ENCODE data around the gene RYR2.

RYR2 gene

DNA sequence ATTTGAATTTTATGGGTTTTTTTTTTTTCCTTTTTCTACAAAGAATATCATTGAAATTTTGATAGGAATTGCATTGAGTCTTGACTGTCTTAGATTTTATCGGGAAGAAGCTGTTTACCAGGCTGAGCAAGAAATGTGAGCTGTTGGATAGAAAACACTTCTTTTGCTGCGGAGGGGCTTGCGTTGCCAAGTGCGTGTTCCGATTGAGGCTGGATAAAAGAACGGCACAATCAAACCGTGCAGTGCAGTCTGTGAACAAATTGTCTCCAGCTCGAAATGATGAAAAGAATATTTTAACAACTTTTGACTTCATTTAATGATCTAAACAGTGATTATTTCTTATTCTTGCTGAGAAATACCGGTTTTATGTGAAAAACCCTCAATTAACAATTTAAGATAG is 149.4 kb downstream of the RYR2 start:
- no peaks in the 10 kb centered on the region for H3K4me1 ChIP-seq (ENCODE audit: insufficient read depth, poor library complexity, severe bottlenecking)
- TF ChIP-seq, protein P1, sequence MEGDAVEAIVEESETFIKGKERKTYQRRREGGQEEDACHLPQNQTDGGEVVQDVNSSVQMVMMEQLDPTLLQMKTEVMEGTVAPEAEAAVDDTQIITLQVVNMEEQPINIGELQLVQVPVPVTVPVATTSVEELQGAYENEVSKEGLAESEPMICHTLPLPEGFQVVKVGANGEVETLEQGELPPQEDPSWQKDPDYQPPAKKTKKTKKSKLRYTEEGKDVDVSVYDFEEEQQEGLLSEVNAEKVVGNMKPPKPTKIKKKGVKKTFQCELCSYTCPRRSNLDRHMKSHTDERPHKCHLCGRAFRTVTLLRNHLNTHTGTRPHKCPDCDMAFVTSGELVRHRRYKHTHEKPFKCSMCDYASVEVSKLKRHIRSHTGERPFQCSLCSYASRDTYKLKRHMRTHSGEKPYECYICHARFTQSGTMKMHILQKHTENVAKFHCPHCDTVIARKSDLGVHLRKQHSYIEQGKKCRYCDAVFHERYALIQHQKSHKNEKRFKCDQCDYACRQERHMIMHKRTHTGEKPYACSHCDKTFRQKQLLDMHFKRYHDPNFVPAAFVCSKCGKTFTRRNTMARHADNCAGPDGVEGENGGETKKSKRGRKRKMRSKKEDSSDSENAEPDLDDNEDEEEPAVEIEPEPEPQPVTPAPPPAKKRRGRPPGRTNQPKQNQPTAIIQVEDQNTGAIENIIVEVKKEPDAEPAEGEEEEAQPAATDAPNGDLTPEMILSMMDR (IDR thresholded peaks at IDR 0.05; ENCODE audit: poor library complexity, severe bottlenecking), result no peak
- DNase-seq (ENCODE audit: low spot score) (no peak), ATAC-seq (ENCODE audit: low read depth) (no peak)
- no peaks in the 10 kb centered on the region for H3K9me3 ChIP-seq (ENCODE audit: severe bottlenecking)
- H3K36me3 ChIP-seq (ENCODE audit: low read depth), result no peaks in the 10 kb centered on the region
- H3K27ac ChIP-seq (ENCODE audit: poor library complexity, severe bottlenecking), result no peak overlapping the region
- no peak overlapping the region for H3K4me3 ChIP-seq (ENCODE audit: severe bottlenecking)
- H3K27me3 ChIP-seq (ENCODE audit: insufficient read depth, poor library complexity, severe bottlenecking), result no peaks in the 10 kb centered on the region

DNA sequence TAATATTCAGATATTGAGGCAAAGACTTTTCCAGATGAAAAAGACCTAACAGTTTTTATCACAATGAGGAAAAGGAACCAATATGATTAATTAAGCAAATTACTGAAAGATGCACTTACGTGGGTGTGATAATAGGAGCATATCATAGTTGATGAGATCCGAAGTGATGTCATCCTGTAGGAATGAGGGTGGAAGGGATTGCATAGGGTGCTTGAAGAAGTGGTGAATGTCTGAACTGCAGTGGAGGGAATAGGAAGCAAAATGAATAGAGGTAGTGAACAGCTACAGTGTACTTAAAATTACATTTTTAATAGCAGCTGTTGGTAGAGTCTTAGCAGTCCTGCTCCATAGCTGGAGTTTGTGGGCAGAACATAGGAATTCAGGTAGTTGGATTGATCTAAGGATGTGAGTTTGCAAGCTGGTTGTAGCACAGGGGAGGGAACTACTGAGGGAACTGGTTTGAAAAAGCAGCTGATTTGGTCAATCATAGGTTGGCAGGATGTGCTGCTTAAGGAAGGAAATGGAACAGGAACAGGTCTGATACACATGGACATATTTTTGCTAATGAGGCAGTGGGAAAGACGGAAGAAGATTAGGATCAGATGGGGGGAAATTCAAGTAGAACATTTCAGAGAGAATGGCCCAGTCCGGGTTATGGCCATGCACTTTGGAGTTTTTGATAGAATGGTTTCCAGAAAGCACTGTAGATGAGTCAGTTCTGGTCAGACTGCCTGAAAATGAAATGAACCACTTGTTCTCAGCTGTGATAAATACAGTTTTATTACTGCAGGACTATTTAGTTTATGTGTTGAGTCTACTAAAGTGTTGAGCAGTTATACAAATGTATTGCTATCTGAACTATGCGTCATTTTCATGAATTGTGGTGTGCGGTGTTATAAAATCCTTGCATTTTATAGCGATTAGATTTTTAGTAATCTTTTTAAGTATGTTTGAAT is 155.8 kb downstream of the RYR2 start:
- Histone ChIP-seq H3K9me3 (ENCODE audit: severe bottlenecking) (no peaks in the 10 kb centered on the region), H3K4me1 (ENCODE audit: insufficient read depth, poor library complexity, severe bottlenecking) (no peaks in the 10 kb centered on the region), H3K27me3 (ENCODE audit: insufficient read depth, poor library complexity, severe bottlenecking) (no peaks in the 10 kb centered on the region), H3K36me3 (ENCODE audit: low read depth) (no peaks in the 10 kb centered on the region), H3K4me3 (ENCODE audit: severe bottlenecking) (no peak overlapping the region), H3K27ac (ENCODE audit: poor library complexity, severe bottlenecking) (no peak overlapping the region)
- TF ChIP-seq, protein P1 (IDR thresholded peaks at IDR 0.05; ENCODE audit: poor library complexity, severe bottlenecking), result no peak
- ATAC-seq (ENCODE audit: low read depth), result no peak
- DNase-seq (ENCODE audit: low spot score), result no peak

DNA sequence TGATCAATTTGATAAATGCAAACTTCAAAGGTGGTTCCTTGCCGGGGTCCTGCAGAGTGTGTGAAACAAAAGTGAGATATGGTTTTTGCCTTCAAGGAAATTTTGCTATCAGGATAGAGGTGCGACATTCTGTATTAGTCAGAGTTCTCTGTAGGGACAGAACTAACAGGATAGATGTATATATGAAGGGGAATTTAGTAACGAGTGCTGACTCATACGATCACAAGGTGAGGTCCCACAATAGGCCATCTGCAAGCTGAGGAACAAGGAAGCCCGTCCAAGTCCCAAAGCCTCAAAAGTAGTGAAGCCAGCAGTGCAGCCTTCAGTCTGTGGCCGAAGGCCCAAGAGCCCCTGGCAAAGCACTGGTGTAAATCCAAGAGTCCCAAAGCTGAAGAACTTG is 157.0 kb downstream of the RYR2 start:
- Histone ChIP-seq H3K9me3 (ENCODE audit: severe bottlenecking) (no peaks in the 10 kb centered on the region), H3K4me1 (ENCODE audit: insufficient read depth, poor library complexity, severe bottlenecking) (no peaks in the 10 kb centered on the region), H3K27me3 (ENCODE audit: insufficient read depth, poor library complexity, severe bottlenecking) (no peaks in the 10 kb centered on the region), H3K36me3 (ENCODE audit: low read depth) (no peaks in the 10 kb centered on the region), H3K27ac (ENCODE audit: poor library complexity, severe bottlenecking) (no peak overlapping the region), H3K4me3 (ENCODE audit: severe bottlenecking) (no peak overlapping the region)
- DNase-seq (ENCODE audit: low spot score), result no peak
- ATAC-seq (ENCODE audit: low read depth), result no peak
- TF ChIP-seq, protein P1 (IDR thresholded peaks at IDR 0.05; ENCODE audit: poor library complexity, severe bottlenecking), result no peak

DNA sequence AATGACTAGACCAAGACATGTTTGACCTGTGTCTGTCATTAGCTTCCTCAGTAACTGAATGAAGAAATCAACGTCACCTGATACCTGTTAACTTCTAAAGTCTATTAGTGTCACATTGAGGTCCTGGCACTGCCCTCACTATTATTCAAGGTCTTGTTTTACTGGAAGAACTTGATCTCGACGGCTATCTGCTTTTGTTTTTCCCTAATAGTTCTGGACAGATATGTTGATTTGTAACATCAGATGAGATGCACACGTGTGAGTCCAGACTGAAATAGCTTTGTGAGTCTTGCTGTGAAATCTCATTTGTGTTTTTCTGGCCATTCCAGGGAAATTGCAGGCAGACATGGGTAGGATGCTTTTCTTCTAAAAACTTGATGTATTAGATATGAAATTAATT is 159.2 kb downstream of the RYR2 start:
- Histone ChIP-seq H3K27ac (ENCODE audit: poor library complexity, severe bottlenecking) (no peak overlapping the region), H3K4me3 (ENCODE audit: severe bottlenecking) (no peak overlapping the region), H3K36me3 (ENCODE audit: low read depth) (no peaks in the 10 kb centered on the region), H3K4me1 (ENCODE audit: insufficient read depth, poor library complexity, severe bottlenecking) (no peaks in the 10 kb centered on the region), H3K27me3 (ENCODE audit: insufficient read depth, poor library complexity, severe bottlenecking) (no peaks in the 10 kb centered on the region), H3K9me3 (ENCODE audit: severe bottlenecking) (no peaks in the 10 kb centered on the region)
- DNase-seq (ENCODE audit: low spot score) (no peak), ATAC-seq (ENCODE audit: low read depth) (no peak)
- TF ChIP-seq, protein P1 (IDR thresholded peaks at IDR 0.05; ENCODE audit: poor library complexity, severe bottlenecking), result no peak

DNA sequence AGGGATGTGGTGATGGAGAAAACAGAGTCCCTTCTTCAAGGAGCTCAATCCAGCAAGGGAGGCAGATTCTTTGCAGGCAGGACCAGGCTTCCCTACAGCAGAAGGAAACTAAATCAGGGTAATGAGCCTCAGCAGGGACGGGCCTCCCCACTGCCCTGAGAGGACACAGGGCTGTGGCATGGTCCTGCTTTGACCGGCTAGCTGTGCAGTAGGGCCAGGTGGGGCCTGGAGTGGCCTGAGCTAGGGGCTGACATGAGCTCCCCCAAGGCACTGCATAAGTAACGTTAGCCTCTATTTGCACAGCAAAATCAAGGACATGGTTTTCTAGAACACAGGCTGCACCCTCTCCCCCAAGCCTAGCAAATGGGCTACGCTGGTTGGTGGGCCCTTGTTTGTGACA is 162.9 kb downstream of the RYR2 start:
- Histone ChIP-seq H3K9me3 (ENCODE audit: severe bottlenecking) (no peaks in the 10 kb centered on the region), H3K4me3 (ENCODE audit: severe bottlenecking) (no peak overlapping the region), H3K4me1 (ENCODE audit: insufficient read depth, poor library complexity, severe bottlenecking) (no peaks in the 10 kb centered on the region), H3K27me3 (ENCODE audit: insufficient read depth, poor library complexity, severe bottlenecking) (no peaks in the 10 kb centered on the region), H3K27ac (ENCODE audit: poor library complexity, severe bottlenecking) (no peak overlapping the region), H3K36me3 (ENCODE audit: low read depth) (no peaks in the 10 kb centered on the region)
- ATAC-seq (ENCODE audit: low read depth), result no peak
- TF ChIP-seq, protein P1 (IDR thresholded peaks at IDR 0.05; ENCODE audit: poor library complexity, severe bottlenecking), result no peak
- no peak for DNase-seq (ENCODE audit: low spot score)
